Ovary (tissue), 3 donors: ENCODE data around the gene CAMTA1.

Source experiments
- EP300 ChIP-seq: sonication (generic); formaldehyde crosslinking; IDR thresholded peaks from one replicate; pipeline ENCODE4 v1.6.1; 2017; ENCODE audit warnings: antibody characterized with exemption
- POLR2A ChIP-seq: fragments of 450-650 bp; IDR thresholded peaks from one replicate; pipeline ENCODE4 v1.6.1; 2017; ENCODE audit warnings: antibody characterized with exemption, mild to moderate bottlenecking, moderate library complexity
- TF ChIP-seq, protein P1 (sequence below), 3 donors: fragments of 450-650 bp in 2 of 3; fragments of 200-600 bp in 1 of 3; IDR thresholded peaks; one replicate each; pipeline versions ENCODE4 v1.5.1 to v1.8.0; 2016 to 2022; ENCODE audit warnings: antibody characterized with exemption in 3 of 3, mild to moderate bottlenecking in 1 of 3
- donor health status: DM: no; HTN: no; CAD: no.

- TF ChIP-seq, protein P1, sequence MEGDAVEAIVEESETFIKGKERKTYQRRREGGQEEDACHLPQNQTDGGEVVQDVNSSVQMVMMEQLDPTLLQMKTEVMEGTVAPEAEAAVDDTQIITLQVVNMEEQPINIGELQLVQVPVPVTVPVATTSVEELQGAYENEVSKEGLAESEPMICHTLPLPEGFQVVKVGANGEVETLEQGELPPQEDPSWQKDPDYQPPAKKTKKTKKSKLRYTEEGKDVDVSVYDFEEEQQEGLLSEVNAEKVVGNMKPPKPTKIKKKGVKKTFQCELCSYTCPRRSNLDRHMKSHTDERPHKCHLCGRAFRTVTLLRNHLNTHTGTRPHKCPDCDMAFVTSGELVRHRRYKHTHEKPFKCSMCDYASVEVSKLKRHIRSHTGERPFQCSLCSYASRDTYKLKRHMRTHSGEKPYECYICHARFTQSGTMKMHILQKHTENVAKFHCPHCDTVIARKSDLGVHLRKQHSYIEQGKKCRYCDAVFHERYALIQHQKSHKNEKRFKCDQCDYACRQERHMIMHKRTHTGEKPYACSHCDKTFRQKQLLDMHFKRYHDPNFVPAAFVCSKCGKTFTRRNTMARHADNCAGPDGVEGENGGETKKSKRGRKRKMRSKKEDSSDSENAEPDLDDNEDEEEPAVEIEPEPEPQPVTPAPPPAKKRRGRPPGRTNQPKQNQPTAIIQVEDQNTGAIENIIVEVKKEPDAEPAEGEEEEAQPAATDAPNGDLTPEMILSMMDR (IDR thresholded peaks at IDR 0.05), result no peak
- TF ChIP-seq POLR2A, result no peak
- TF ChIP-seq EP300, result no peak
These were observed 925.6 kb downstream of the CAMTA1 start for GRCh38 chr1:7710859-7711258.
